Measurements from ENCODE around the gene ITIH4.

DNA sequence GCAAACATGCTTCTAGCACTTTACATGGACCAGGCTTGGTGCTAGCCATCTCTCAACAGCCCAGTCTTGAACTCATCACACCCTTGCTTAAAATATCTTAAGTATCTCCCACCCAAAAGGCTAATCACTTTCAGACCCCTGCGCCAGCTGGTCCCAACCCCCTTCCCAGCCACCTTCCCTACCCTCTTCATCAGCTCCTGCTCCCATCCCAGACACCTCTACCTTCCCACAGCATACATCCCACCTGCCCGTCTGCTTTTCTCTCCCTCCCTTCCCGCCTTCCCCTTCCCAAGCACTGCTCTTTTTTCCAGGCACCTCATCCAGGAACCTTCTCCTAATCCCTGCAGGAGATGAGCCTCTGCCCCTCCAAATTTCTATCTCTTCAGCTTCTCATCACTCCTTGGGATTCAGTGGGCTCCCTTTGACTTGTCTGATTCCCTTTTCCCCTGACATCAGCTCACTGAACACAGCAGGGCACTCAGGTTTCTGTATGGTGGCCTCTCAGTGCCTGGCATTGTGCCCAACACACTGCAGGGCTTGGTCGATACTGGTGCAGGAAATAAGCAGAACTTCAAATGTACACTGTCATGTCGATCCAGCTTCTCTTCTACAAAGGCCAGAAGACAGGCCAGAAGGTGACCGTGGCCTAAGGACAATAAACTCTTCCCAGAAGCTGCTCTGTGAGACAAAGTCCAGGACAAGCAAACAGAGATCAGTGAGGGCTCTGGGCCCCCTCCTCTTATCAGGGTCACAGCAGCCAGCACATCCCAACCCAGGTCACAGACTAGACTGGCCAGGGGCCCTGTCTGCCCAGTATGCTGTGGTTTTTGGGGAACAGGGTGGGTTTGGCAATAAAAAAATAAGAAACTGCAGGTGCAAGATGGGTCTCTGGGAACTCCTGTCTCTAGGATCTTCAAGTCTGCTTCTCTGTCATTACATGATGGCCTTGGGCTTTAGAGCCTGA, 55.3 kb downstream of the ITIH4 start:
- TF ChIP-seq TAF1 (IDR thresholded peaks at IDR 0.05; ENCODE audit: low read depth) (no peak), TCF12 (IDR thresholded peaks at IDR 0.05; ENCODE audit: low read depth) (no peak), YY1 (IDR thresholded peaks at IDR 0.05; ENCODE audit: low read depth) (no peak), RAD21 (IDR thresholded peaks at IDR 0.05; ENCODE audit: low read depth) (no peak)
- TF ChIP-seq, protein P1, sequence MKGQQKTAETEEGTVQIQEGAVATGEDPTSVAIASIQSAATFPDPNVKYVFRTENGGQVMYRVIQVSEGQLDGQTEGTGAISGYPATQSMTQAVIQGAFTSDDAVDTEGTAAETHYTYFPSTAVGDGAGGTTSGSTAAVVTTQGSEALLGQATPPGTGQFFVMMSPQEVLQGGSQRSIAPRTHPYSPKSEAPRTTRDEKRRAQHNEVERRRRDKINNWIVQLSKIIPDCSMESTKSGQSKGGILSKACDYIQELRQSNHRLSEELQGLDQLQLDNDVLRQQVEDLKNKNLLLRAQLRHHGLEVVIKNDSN (IDR thresholded peaks at IDR 0.05): no peak

Data from Ishikawa (cell line).